ENCODE data around the gene HNRNPF.

The HNRNPF gene

DNA sequence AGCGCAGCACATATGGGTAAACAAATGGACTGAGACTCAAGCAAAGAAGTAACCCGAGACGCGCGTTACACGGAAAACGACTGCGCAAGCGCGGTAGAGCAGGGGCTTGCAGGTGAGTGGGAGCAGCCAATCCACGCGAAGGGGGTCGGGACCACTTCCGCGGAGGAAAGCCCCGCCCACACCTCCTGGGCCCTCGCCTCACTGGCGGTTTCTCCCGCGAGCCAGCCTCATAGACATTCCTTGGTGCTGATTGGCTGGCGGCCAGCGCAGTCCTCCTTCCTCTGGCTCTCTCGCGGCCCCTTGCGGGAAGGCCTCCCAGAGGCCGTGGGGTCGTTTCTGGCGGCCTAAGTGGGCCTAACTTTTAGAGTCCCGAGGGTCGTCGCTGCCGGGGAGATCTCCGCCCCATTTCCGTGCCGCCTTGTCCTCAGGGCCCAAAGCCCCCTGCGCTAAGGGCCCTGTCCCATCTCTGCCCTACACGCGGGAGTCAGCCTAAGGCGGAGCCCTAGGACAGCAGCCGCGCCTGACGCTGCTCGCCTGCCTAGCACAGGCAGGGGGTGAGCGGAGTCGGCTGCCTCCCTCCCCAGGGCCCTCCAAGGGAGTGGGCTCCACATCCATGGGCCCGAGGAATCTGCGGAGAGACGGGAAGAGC is 46.7 kb downstream of the HNRNPF start:
- TF ChIP-seq, protein P1, sequence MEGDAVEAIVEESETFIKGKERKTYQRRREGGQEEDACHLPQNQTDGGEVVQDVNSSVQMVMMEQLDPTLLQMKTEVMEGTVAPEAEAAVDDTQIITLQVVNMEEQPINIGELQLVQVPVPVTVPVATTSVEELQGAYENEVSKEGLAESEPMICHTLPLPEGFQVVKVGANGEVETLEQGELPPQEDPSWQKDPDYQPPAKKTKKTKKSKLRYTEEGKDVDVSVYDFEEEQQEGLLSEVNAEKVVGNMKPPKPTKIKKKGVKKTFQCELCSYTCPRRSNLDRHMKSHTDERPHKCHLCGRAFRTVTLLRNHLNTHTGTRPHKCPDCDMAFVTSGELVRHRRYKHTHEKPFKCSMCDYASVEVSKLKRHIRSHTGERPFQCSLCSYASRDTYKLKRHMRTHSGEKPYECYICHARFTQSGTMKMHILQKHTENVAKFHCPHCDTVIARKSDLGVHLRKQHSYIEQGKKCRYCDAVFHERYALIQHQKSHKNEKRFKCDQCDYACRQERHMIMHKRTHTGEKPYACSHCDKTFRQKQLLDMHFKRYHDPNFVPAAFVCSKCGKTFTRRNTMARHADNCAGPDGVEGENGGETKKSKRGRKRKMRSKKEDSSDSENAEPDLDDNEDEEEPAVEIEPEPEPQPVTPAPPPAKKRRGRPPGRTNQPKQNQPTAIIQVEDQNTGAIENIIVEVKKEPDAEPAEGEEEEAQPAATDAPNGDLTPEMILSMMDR (IDR thresholded peaks at IDR 0.05; ENCODE audit: borderline replicate concordance, insufficient read depth, low read depth, low read length) = peak; percentile 42; the same call in 1 of the 2 replicates
- peak overlapping the region; percentile 82 for H3K4me3 ChIP-seq (ENCODE audit: low read depth, low read length)

DNA sequence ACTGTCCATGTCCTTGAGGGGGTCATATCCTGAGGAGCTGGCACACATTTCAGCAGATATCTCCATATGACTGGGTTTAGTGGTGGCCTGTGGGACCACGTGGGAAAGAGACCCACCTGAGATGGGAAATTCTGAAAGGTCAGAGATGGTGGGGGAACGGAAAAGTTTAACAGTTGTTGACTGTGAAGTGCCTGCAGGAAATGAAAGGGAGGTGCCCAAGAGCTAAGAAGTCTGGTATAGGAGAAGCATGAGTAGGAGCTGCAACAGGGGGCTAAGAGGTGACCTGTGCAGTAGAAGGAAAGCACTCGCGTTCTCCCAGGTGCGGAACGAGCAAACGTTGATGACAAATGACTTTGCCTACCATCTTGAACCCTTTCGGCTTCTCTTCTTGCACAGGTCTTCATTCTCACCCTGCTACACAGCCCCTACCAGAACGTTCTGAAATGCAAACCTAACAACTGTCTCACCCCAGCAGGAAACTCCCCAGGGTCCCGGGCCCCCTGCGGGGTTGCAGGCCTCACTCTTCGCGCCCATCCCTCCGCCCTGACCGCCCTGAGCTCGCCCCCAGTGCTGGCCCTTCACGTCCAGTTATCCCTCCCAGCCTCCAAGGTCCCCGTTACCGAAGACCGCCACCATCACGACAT is 47.3 kb downstream of the HNRNPF start:
- TF ChIP-seq, protein P1 (IDR thresholded peaks at IDR 0.05; ENCODE audit: borderline replicate concordance, insufficient read depth, low read depth, low read length) = no peak
- peak overlapping the region; percentile 82 for H3K4me3 ChIP-seq (ENCODE audit: low read depth, low read length)

DNA sequence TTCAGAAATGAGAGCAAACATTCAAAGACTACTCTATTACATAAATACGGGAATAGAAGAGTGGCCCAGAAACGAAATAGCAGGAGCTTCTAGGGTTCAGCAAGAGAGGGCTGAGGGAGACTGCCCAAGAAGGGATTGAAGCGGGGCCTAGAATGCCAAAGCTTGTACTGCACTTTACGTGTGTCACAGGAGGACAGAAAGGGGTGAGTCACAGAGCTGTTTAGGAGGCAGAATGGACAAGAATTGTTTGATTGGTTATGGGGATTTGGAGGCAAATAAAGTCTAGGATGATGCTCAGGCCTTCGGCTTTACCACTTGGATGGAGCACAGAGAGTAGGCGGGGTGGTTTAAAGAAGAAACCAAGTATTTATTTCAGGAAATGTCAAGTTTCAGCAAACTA is 48.9 kb downstream of the HNRNPF start:
- H3K4me3 ChIP-seq (ENCODE audit: low read depth, low read length) = no peak overlapping the region
- TF ChIP-seq, protein P1 (IDR thresholded peaks at IDR 0.05; ENCODE audit: borderline replicate concordance, insufficient read depth, low read depth, low read length) = no peak

DNA sequence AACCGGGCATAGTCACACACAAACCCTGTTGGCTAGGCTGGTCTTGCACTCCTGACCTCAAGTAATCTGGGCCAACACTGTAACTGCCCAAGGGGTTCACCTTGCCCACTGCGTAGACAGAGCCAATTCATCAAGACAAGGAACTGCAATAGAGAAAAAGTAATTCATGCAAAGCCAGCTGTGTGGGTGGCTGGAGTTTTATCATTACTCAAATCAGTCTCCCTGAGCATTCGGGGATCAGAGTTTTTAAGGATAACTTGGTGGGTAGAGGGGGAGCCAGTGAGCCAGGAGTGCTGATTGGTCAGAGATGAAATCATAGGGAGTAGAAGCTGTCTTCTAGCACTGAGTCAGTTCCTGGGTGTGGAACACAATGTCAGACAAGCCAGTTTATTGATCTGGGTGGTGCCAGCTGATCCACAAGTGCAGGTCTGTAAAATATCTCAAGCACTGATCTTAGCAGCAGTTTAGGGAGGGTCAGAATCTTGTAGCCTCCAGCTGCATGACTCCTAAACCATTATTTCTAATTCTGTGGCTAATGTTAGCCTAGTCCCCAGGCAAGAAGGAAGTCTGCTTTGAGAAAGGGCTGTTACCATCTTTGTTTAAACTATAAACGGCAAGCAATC is 53.1 kb downstream of the HNRNPF start:
- TF ChIP-seq, protein P1 (IDR thresholded peaks at IDR 0.05; ENCODE audit: borderline replicate concordance, insufficient read depth, low read depth, low read length) = no peak
- H3K4me3 ChIP-seq (ENCODE audit: low read depth, low read length) = no peak overlapping the region

DNA sequence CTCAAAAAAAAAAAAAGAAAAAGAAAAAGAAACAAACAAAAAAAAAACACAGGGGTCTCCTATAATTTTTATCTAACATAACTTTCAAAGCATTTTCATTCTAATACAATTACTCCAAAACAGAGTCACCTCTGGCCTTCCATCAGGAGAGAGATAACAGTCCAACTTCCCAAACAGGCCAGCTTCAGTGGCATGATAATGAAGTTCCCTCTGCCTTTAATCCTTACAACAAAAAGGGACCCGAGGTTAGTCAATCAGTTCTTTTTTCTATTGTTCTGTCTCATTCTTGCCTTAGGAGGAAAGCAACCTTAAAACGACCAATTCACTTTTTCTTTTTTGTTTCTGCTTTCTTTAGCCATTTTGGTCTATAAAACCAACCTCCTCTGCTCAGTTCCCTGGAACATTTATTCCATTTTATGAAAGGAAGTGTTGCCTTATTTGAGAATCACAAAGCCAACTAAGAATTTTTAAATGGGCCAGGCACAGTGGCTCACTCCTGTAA is 54.1 kb downstream of the HNRNPF start:
- H3K4me3 ChIP-seq (ENCODE audit: low read depth, low read length) = no peak overlapping the region
- TF ChIP-seq, protein P1 (IDR thresholded peaks at IDR 0.05; ENCODE audit: borderline replicate concordance, insufficient read depth, low read depth, low read length) = no peak

DNA sequence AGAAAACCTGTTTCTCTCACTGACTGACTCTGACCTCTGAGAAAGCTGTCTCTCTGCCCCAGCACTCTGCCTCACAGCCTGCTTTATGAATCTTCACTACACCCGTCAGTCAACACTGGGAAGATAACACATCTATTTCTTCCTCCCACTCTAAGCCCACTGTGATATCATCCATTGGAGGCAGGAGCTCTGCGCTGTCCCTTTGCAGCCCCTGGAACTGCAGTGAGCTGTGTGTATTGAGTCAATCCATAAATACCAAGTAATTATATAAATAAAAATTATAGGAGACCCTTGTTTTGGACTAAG is 54.7 kb downstream of the HNRNPF start:
- H3K4me3 ChIP-seq (ENCODE audit: low read depth, low read length) = no peak overlapping the region
- TF ChIP-seq, protein P1 (IDR thresholded peaks at IDR 0.05; ENCODE audit: borderline replicate concordance, insufficient read depth, low read depth, low read length) = no peak

All from GM12875 (cell line).